Caco-2 (cell line): ENCODE results near the gene ISOC2. TPM values are rescaled to one million over a fixed set of nuclear protein-coding genes. Genes with fewer than 3 reads are reported as not detected.
A peak's percentile ranks its signal among the peaks of the same experiment; 100 is the strongest.

Experiments used
- BruUV-seq: library from RNA; stranded (reverse); fragments of 400-500 nt; replicated peaks from 2 replicates; lab custom pipeline; 2021; lab: Mats Ljungman, UMichigan
- CTCF ChIA-PET: fragments of 300-600 bp; sonication (Branson Sonifier 250); formaldehyde crosslinking; loops from one replicate; lab custom pipeline; 2022; ENCODE audit warnings: antibody characterized with exemption; lab: Charles Lee
- POLR2A ChIA-PET: fragments of 300-600 bp; sonication (Branson Sonifier 250); formaldehyde crosslinking; loops from one replicate; lab custom pipeline; 2022; ENCODE audit warnings: antibody characterized with exemption; lab: Charles Lee
- DNase-seq, 2 experiments: peaks; one replicate each; pipeline versions ENCODE4 v3.0.0 to v3.0.0-alpha.2; 2020 to 2022
- H3K27me3 ChIP-seq: replicated peaks from 2 replicates; pipeline ENCODE4 v1.6.0; 2011; ENCODE audit warnings: low read length; ENCODE audit not compliant: control insufficient read depth, insufficient read depth
- H3K36me3 ChIP-seq: 2 replicates; pipeline ENCODE4 v1.5.1; 2011; ENCODE audit warnings: low read length; ENCODE audit not compliant: control insufficient read depth, insufficient read depth
- H3K4me1 ChIP-seq: fragments of 250-450 bp; sonication (Bioruptor Pico); 2 replicates; pipeline ENCODE4 v1.5.1; 2020; ENCODE audit warnings: mild to moderate bottlenecking
- H3K4me3 ChIP-seq: 2 replicates; pipeline ENCODE4 v1.5.1; 2011; ENCODE audit warnings: low read depth, mild to moderate bottlenecking, control low read depth, low read length
- H3K9me3 ChIP-seq: fragments of 250-450 bp; sonication (Bioruptor Pico); 2 replicates; pipeline ENCODE4 v1.5.1; 2020; ENCODE audit warnings: mild to moderate bottlenecking, moderate library complexity
- H3K27ac Mint-ChIP-seq: one replicate; pipeline ENCODE4 v1.8.0; 2022; ENCODE audit warnings: mixed read lengths; ENCODE audit not compliant: unreplicated experiment
- H3K27me3 Mint-ChIP-seq: one replicate; pipeline ENCODE4 v1.8.0; 2022; ENCODE audit warnings: mixed read lengths; ENCODE audit not compliant: insufficient read depth, unreplicated experiment
- H3K36me3 Mint-ChIP-seq: one replicate; pipeline ENCODE4 v1.8.0; 2022; ENCODE audit warnings: mild to moderate bottlenecking, mixed read lengths; ENCODE audit not compliant: insufficient read depth, unreplicated experiment
- H3K4me1 Mint-ChIP-seq: one replicate; pipeline ENCODE4 v1.8.0; 2022; ENCODE audit warnings: low read depth, mixed read lengths; ENCODE audit not compliant: unreplicated experiment
- H3K4me3 Mint-ChIP-seq: one replicate; pipeline ENCODE4 v1.8.0; 2022; ENCODE audit warnings: mild to moderate bottlenecking, moderate library complexity, mixed read lengths; ENCODE audit not compliant: unreplicated experiment
- H3K9me3 Mint-ChIP-seq: one replicate; pipeline ENCODE4 v1.8.0; 2022; ENCODE audit warnings: mixed read lengths; ENCODE audit not compliant: unreplicated experiment
- intact Hi-C: fragments of 100-400 bp; cut with micrococcal nuclease; formaldehyde crosslinking; loops from one replicate; pipeline ENCODE4 v1.10.0; 2022; ENCODE audit not compliant: unreplicated experiment
- total RNA-seq: library from RNA; stranded (reverse); gene quantifications from 2 replicates; pipeline ENCODE4 v1.2.3, GENCODE V29; 2022
- TF ChIP-seq, protein P1 (sequence below), 2 experiments: fragments of 200-600 bp in 1 of 2; IDR thresholded peaks; 1 replicate in 1 of 2; 2 replicates in 1 of 2; pipeline versions ENCODE4 v1.5.1 to v1.8.0; 2011 to 2022; ENCODE audit warnings: antibody characterized with exemption in 1 of 2, control low read depth in 1 of 2, inconsistent platforms in 1 of 2, low read depth in 1 of 2, low read length in 1 of 2, mild to moderate bottlenecking in 1 of 2, moderate library complexity in 1 of 2; ENCODE audit not compliant: insufficient read depth in 1 of 2, severe bottlenecking in 1 of 2, unreplicated experiment in 1 of 2

The ISOC2 gene
- total RNA-seq, 1 experiment from 2014 or later = 40.6 TPM

DNA sequence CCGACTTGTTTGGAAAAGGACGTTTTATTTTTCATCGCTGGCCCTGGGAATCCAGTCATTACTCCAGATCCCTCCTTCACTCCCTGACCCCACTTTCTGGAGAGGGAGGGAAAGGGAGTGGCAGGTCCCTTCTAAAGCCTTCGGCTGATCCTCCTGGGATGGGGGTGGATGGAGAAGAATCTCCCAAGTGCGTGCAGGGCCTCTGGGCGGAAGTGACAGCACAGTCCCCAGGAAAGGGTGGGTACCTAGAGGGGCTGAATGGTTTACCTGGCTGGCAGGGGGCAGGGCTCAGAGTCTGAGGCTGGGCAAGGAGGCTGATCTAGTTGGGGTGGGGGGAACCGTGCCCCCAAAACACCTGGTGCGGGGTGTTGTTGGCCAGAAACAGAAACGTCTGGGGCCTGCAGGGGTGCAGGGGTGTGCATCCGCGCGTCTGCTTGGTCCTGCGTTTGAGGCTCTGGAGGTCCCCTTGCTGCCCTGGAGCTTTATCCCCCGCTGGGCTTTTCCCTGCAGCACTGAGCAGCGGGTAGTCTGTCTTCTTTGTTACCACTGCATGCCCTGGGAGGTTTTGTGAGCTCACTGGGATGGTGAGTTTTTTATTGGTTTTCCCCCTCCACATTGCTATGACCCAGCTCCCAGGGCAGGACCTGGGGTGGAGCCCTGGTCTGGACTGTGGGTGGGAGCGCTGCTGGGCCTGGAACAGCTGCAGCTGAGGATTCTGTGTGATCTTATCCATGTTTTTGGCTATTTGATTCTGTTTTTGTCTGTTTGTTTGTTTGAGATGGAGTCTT is 12.0 kb upstream of the ISOC2 start:
- Mint-ChIP-seq H3K4me1 (peaks cover 7% of the 10 kb centered on the region), H3K27ac (no peak overlapping the region), H3K9me3 (no peaks in the 10 kb centered on the region), H3K36me3 (peaks cover 16% of the 10 kb centered on the region), H3K27me3 (no peaks in the 10 kb centered on the region), H3K4me3 (no peak overlapping the region)
- Histone ChIP-seq H3K27me3 (no peaks in the 10 kb centered on the region), H3K9me3 (no peaks in the 10 kb centered on the region), H3K4me1 (peaks cover 14% of the 10 kb centered on the region), H3K4me3 (no peak overlapping the region), H3K36me3 (no peaks in the 10 kb centered on the region)
- ChIA-PET CTCF (no interaction called here), POLR2A (no interaction called here)
- intact Hi-C loops = no loop called here
- TF ChIP-seq, protein P1, sequence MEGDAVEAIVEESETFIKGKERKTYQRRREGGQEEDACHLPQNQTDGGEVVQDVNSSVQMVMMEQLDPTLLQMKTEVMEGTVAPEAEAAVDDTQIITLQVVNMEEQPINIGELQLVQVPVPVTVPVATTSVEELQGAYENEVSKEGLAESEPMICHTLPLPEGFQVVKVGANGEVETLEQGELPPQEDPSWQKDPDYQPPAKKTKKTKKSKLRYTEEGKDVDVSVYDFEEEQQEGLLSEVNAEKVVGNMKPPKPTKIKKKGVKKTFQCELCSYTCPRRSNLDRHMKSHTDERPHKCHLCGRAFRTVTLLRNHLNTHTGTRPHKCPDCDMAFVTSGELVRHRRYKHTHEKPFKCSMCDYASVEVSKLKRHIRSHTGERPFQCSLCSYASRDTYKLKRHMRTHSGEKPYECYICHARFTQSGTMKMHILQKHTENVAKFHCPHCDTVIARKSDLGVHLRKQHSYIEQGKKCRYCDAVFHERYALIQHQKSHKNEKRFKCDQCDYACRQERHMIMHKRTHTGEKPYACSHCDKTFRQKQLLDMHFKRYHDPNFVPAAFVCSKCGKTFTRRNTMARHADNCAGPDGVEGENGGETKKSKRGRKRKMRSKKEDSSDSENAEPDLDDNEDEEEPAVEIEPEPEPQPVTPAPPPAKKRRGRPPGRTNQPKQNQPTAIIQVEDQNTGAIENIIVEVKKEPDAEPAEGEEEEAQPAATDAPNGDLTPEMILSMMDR (IDR thresholded peaks at IDR 0.05; ENCODE audit: insufficient read depth in 1 of 2, low read depth in 1 of 2, low read length in 1 of 2, severe bottlenecking in 1 of 2, unreplicated experiment in 1 of 2) = no peak
- BruUV-seq = no TSS peak
- DNase-seq = no peak

DNA sequence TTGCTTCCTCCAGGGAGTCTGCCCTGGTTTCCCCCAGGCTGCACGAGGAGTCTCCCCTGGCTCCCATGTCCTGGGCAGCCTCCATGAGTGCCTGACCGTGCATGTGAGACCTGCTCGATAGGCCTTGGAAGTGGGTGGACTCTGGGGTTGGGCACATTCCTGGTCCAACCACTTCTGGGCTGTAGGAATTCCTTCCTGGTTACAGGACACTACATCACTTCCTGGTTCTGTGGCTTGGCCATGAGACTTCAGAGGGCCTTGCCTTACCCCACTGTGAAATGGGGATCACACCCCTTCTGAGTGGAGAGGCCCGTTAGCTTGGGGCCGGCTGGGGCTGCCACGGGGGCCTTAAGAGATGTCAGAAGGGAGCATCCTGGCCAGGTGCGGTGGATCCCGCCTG is 11.0 kb upstream of the ISOC2 start:
- no peak overlapping the region for H3K27ac Mint-ChIP-seq
- Histone ChIP-seq H3K27me3 (no peaks in the 10 kb centered on the region), H3K4me1 (peaks cover 11% of the 10 kb centered on the region), H3K4me3 (no peak overlapping the region), H3K36me3 (no peaks in the 10 kb centered on the region), H3K9me3 (no peaks in the 10 kb centered on the region)
- intact Hi-C loops = no loop called here
- POLR2A ChIA-PET = no interaction called here
- H3K4me3 Mint-ChIP-seq = no peak overlapping the region
- TF ChIP-seq, protein P1 (IDR thresholded peaks at IDR 0.05; ENCODE audit: insufficient read depth in 1 of 2, low read depth in 1 of 2, low read length in 1 of 2, severe bottlenecking in 1 of 2, unreplicated experiment in 1 of 2) = no peak
- H3K4me1 Mint-ChIP-seq = no peaks in the 10 kb centered on the region
- H3K9me3 Mint-ChIP-seq = no peaks in the 10 kb centered on the region
- H3K27me3 Mint-ChIP-seq = no peaks in the 10 kb centered on the region
- peak in 1 of 2 experiments; percentile 71 for DNase-seq
- CTCF ChIA-PET = no interaction called here
- peaks cover 9% of the 10 kb centered on the region for H3K36me3 Mint-ChIP-seq
- BruUV-seq = no TSS peak

DNA sequence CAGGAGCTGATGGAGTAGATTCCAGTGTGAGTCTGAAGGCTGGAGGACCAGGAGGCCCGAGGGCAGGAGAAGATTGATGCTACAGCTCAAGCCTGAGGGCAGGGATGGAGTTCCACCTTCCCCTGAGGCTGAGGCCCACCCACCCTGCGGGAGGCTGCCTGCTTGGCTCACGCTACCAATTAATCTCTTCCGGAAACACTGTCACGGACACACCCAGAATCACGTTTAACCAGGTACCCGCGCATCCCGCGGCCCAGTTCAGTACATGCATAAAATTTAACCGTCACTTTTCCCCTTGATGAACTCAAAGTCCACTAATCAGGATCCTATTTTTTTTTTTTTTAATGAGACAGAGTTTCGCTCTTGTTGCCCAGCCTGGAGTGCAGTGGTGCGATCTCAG is 9.8 kb upstream of the ISOC2 start:
- Mint-ChIP-seq H3K27me3 (peaks cover 3% of the 10 kb centered on the region), H3K9me3 (no peaks in the 10 kb centered on the region), H3K36me3 (peaks cover 5% of the 10 kb centered on the region), H3K4me3 (no peak overlapping the region), H3K27ac (no peak overlapping the region), H3K4me1 (peaks cover 5% of the 10 kb centered on the region)
- BruUV-seq = no TSS peak
- H3K4me3 ChIP-seq = no peak overlapping the region
- no peaks in the 10 kb centered on the region for H3K36me3 ChIP-seq
- TF ChIP-seq, protein P1 (IDR thresholded peaks at IDR 0.05; ENCODE audit: insufficient read depth in 1 of 2, low read depth in 1 of 2, low read length in 1 of 2, severe bottlenecking in 1 of 2, unreplicated experiment in 1 of 2) = no peak
- CTCF ChIA-PET = interaction anchor here (0.9 kb wide), 1 partner anchor 33 kb away, joined by 3 read pairs; no protein-coding TSS in a partner anchor
- no peaks in the 10 kb centered on the region for H3K9me3 ChIP-seq
- peaks cover 11% of the 10 kb centered on the region for H3K4me1 ChIP-seq
- H3K27me3 ChIP-seq = no peaks in the 10 kb centered on the region
- intact Hi-C loops = no loop called here
- no peak for DNase-seq
- POLR2A ChIA-PET = interaction anchor here (1.2 kb wide), 1 partner anchor 14 kb away, joined by 4 read pairs; the partner anchor contains the start of gene NAT14
